NCI-H774 (cell line): ENCODE measurements around the gene OR56B1.

ENCODE experiments used
- DNase-seq: peaks from one replicate; lab custom pipeline; 2025; lab: John Stamatoyannopoulos, UW

The OR56B1 gene

GRCh38 chr11:5727691-5728090 is 8.6 kb upstream of the OR56B1 start:
- DNase-seq = no peak

DNA sequence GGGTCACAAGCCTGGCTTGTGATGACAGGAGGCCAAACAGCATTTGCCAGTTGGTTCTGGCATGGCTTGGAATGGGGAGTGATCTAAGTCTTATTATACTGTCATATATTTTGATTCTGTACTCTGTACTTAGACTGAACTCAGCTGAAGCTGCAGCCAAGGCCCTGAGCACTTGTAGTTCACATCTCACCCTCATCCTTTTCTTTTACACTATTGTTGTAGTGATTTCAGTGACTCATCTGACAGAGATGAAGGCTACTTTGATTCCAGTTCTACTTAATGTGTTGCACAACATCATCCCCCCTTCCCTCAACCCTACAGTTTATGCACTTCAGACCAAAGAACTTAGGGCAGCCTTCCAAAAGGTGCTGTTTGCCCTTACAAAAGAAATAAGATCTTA is 843 bp downstream of the OR56B1 start:
- no peak for DNase-seq

- DNase-seq = no peak
Measured at GRCh38 chr11:5737670-5738392, 1.6 kb downstream of the OR56B1 start.

- DNase-seq = no peak
Measured at GRCh38 chr11:5738431-5738830, 2.2 kb downstream of the OR56B1 start.

DNA sequence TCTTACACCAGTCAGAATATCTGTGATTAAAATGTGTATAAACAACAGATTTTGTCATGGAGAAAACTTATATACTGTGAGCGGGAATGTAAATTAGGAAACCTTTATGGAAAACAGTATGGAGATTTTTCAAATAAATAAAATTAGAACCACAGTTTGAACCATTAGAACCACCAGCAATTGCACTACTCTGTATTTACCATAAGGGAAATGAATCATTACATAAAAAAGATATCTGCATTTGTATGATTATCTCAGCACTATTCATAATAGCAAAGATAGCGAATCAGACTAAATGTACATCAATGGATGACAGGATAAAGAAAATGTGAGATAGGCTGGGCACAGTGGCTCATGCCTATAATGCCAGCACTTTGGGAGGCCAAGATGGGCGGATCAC is 10.4 kb downstream of the OR56B1 start:
- DNase-seq = no peak

GRCh38 chr11:5749836-5750235 is 13.6 kb downstream of the OR56B1 start:
- DNase-seq = no peak

DNA sequence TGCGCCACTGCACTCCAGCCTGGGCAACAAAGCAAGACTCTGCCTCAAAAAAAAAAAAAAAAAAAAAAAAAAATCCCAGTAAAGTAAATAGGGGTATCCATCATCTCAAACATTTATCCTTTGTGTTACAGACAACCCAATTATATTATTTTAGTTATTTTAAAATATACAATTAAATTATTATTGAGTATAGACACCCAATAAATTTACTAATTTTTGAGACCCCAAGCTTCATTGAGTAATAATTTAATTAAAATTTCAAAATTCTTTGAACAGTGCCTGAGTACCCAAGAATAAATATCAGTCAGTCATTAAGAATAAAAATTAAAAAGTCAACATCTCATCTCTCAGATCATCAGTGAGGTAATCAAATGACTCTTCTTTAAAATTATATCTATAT is 17.7 kb downstream of the OR56B1 start, which contains the start of gene OR52N4:
OR52N4 (plus strand) TSS at position 301 of the 400 bp plus-strand sequence. CDS start 498 bp downstream, outside the sequence.
- DNase-seq = no peak

DNA sequence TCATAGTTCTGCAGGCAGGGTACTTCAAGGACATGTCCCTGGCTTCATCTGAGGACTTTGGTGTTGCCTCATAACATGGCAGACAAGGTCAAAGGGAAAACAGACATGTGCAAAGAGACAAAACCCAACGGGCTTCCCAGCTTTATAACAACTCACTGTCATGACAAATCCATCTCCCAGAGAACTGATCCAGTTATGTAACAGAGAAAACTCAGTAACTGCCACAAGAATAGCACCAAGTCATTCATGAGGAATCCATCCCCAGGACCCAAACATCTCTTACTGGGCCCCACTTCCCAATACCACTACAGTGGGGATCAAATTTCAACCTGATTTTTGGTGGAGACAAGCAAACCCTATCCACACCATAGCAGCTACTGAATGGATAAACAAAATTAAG is 30.8 kb downstream of the OR56B1 start:
- DNase-seq = no peak

GRCh38 chr11:5783255-5783654 is 47.0 kb downstream of the OR56B1 start, which contains the start of gene OR52N5:
OR52N5 (minus strand) TSS chr11:5783355; CDS start chr11:5778634, 4,721 bp downstream.
- no peak for DNase-seq
